ENCODE results near the gene NIBAN1.

- TF ChIP-seq CTCF (IDR thresholded peaks at IDR 0.05): no peak
- no peak for TF ChIP-seq POLR2A (IDR thresholded peaks at IDR 0.05)
Observed at GRCh38 chr1:184994301-184994700, 20.0 kb upstream of the NIBAN1 start.

Measured in esophagus squamous epithelium (tissue), 4 donors.